ENCODE results near the gene UMAD1.

- TF ChIP-seq, protein P1, sequence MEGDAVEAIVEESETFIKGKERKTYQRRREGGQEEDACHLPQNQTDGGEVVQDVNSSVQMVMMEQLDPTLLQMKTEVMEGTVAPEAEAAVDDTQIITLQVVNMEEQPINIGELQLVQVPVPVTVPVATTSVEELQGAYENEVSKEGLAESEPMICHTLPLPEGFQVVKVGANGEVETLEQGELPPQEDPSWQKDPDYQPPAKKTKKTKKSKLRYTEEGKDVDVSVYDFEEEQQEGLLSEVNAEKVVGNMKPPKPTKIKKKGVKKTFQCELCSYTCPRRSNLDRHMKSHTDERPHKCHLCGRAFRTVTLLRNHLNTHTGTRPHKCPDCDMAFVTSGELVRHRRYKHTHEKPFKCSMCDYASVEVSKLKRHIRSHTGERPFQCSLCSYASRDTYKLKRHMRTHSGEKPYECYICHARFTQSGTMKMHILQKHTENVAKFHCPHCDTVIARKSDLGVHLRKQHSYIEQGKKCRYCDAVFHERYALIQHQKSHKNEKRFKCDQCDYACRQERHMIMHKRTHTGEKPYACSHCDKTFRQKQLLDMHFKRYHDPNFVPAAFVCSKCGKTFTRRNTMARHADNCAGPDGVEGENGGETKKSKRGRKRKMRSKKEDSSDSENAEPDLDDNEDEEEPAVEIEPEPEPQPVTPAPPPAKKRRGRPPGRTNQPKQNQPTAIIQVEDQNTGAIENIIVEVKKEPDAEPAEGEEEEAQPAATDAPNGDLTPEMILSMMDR (IDR thresholded peaks at IDR 0.05): no peak
- TF ChIP-seq POLR2A (IDR thresholded peaks at IDR 0.05): no peak
Observed at GRCh38 chr7:7791523-7791922, 151.0 kb downstream of the UMAD1 start.
